Measurements from ENCODE around the gene GNAI3.

GNAI3 gene

GRCh38 chr1:109639841-109640184 lies 91.4 kb downstream of the GNAI3 start:
- H3K27ac ChIP-seq = no peak overlapping the region
- DNase-seq (ENCODE audit: low spot score) = no peak
- ChIA-PET CTCF (interaction anchor here (0.6 to 6.6 kb wide), 25 partner anchors 9 to 346 kb away, joined by 3 to 97 read pairs (median 5); partner anchors contain the start of genes AHCYL1, GNAI3 and GSTM4), POLR2A (ENCODE audit: low non-redundant PET) (no interaction called here)
- no peak for TF ChIP-seq CTCF (conservative IDR thresholded peaks at IDR 0.05; ENCODE audit: low read depth)

- peak; percentile 50 for DNase-seq (ENCODE audit: low spot score)
- H3K27ac ChIP-seq = no peak overlapping the region
- peak; percentile 86 for TF ChIP-seq CTCF (conservative IDR thresholded peaks at IDR 0.05; ENCODE audit: low read depth)
- POLR2A ChIA-PET (ENCODE audit: low non-redundant PET) = no interaction called here
- CTCF ChIA-PET = interaction anchor here (0.6 to 6.6 kb wide), 30 partner anchors 9 to 346 kb away, joined by 3 to 97 read pairs (median 4); partner anchors contain the start of genes AHCYL1, GNAI3 and GSTM4
These were observed 92.0 kb downstream of the GNAI3 start for GRCh38 chr1:109640285-109640865.

- no peak for DNase-seq (ENCODE audit: low spot score)
- ChIA-PET CTCF (interaction anchor here (0.6 to 6.6 kb wide), 16 partner anchors 10 to 1780 kb away, joined by 3 to 97 read pairs (median 4); partner anchors contain the start of genes AHCYL1 and GNAI3), POLR2A (ENCODE audit: low non-redundant PET) (no interaction called here)
- no peak overlapping the region for H3K27ac ChIP-seq
- no peak for TF ChIP-seq CTCF (conservative IDR thresholded peaks at IDR 0.05; ENCODE audit: low read depth)
These were observed 92.8 kb downstream of the GNAI3 start for GRCh38 chr1:109641078-109641740.

- POLR2A ChIA-PET (ENCODE audit: low non-redundant PET) = no interaction called here
- no peak for DNase-seq (ENCODE audit: low spot score)
- CTCF ChIA-PET = interaction anchor here (0.9 to 6.6 kb wide), 4 partner anchors 9 to 342 kb away, joined by 6 to 97 read pairs (median 30); partner anchors contain the start of gene AHCYL1
- no peak overlapping the region for H3K27ac ChIP-seq
- TF ChIP-seq CTCF (conservative IDR thresholded peaks at IDR 0.05; ENCODE audit: low read depth) = no peak
These were observed 93.4 kb downstream of the GNAI3 start for GRCh38 chr1:109641861-109642260.

GRCh38 chr1:109642626-109643025 lies 94.2 kb downstream of the GNAI3 start:
- POLR2A ChIA-PET (ENCODE audit: low non-redundant PET) = no interaction called here
- no peak for TF ChIP-seq CTCF (conservative IDR thresholded peaks at IDR 0.05; ENCODE audit: low read depth)
- no peak for DNase-seq (ENCODE audit: low spot score)
- no peak overlapping the region for H3K27ac ChIP-seq
- CTCF ChIA-PET = interaction anchor here (0.6 to 0.7 kb wide), 3 partner anchors 10 to 114 kb away, joined by 3 read pairs; no protein-coding TSS in a partner anchor

GRCh38 chr1:109643385-109644230 lies 95.2 kb downstream of the GNAI3 start:
- ChIA-PET CTCF (interaction anchor here (0.6 to 0.9 kb wide), 4 partner anchors 50 to 337 kb away, joined by 3 to 4 read pairs (median 3); no protein-coding TSS in a partner anchor), POLR2A (ENCODE audit: low non-redundant PET) (no interaction called here)
- peak; percentile 89 for TF ChIP-seq CTCF (conservative IDR thresholded peaks at IDR 0.05; ENCODE audit: low read depth)
- H3K27ac ChIP-seq = no peak overlapping the region
- DNase-seq (ENCODE audit: low spot score) = peak; percentile 73
